Neural progenitor cell (in vitro differentiated cells): Measurements from ENCODE around the gene MYO1D. TPM values are rescaled to one million over a fixed set of nuclear protein-coding genes. Genes with fewer than 3 reads are reported as not detected.

Experiments used
- DNase-seq: peaks from one replicate; pipeline ENCODE4 v3.0.0-alpha.2; 2016; ENCODE audit warnings: low spot score
- H2AFZ ChIP-seq: fragments of 200-600 bp; sonication (generic); replicated peaks from 2 replicates; pipeline ENCODE4 v1.6.1; 2016; ENCODE audit warnings: antibody characterized with exemption
- H3F3A ChIP-seq: fragments of 200-600 bp; sonication (generic); 2 replicates; pipeline ENCODE4 v1.6.1; 2016; ENCODE audit warnings: antibody characterized with exemption, low read depth
- H3K27ac ChIP-seq: fragments of 200-600 bp; sonication (generic); 2 replicates; pipeline ENCODE4 v1.5.1; 2016; ENCODE audit warnings: mild to moderate bottlenecking
- H3K27me3 ChIP-seq: fragments of 200-600 bp; sonication (generic); 2 replicates; pipeline ENCODE4 v1.6.1; 2016; ENCODE audit warnings: mild to moderate bottlenecking, moderate library complexity
- H3K36me3 ChIP-seq: fragments of 200-600 bp; sonication (generic); 2 replicates; pipeline ENCODE4 v1.5.1; 2016
- H3K4me1 ChIP-seq: fragments of 200-600 bp; sonication (generic); 2 replicates; pipeline ENCODE4 v1.6.1; 2016; ENCODE audit warnings: mixed run types
- H3K4me2 ChIP-seq: fragments of 200-600 bp; sonication (generic); 2 replicates; pipeline ENCODE4 v1.6.1; 2016
- H3K4me3 ChIP-seq: fragments of 200-600 bp; sonication (generic); 2 replicates; pipeline ENCODE4 v1.5.1; 2016
- H3K79me2 ChIP-seq: fragments of 200-600 bp; sonication (generic); 2 replicates; pipeline ENCODE4 v1.6.1; 2016; ENCODE audit warnings: low read depth
- H3K9ac ChIP-seq: fragments of 200-600 bp; sonication (generic); 2 replicates; pipeline ENCODE4 v1.6.1; 2016
- H3K9me3 ChIP-seq: fragments of 200-600 bp; sonication (generic); 2 replicates; pipeline ENCODE4 v1.5.1; 2016; ENCODE audit warnings: low read depth
- H4K20me1 ChIP-seq: fragments of 200-600 bp; sonication (generic); 2 replicates; pipeline ENCODE4 v1.6.1; 2016; ENCODE audit warnings: low read depth
- H3K27ac Mint-ChIP-seq: 3 replicates; pipeline ENCODE4 v1.8.0; 2021; ENCODE audit warnings: mixed read lengths
- H3K27me3 Mint-ChIP-seq: 2 replicates; pipeline ENCODE4 v1.8.0; 2022; ENCODE audit warnings: low read depth, mild to moderate bottlenecking, inconsistent platforms, moderate library complexity, mixed read lengths; ENCODE audit not compliant: insufficient read depth
- H3K36me3 Mint-ChIP-seq: 3 replicates; pipeline ENCODE4 v1.8.0; 2021; ENCODE audit warnings: mixed read lengths
- H3K4me1 Mint-ChIP-seq: 3 replicates; pipeline ENCODE4 v1.8.0; 2021; ENCODE audit warnings: mixed read lengths
- H3K4me3 Mint-ChIP-seq: 3 replicates; pipeline ENCODE4 v1.8.0; 2021; ENCODE audit warnings: mild to moderate bottlenecking, moderate library complexity, mixed read lengths
- H3K9me3 Mint-ChIP-seq: 3 replicates; pipeline ENCODE4 v1.8.0; 2020; ENCODE audit warnings: mixed read lengths
- CTCF ChIP-seq: fragments of 200-600 bp; sonication (generic); IDR thresholded peaks from 2 replicates; pipeline ENCODE4 v1.5.1; 2017; ENCODE audit warnings: antibody characterized with exemption, mild to moderate bottlenecking
- EZH2 ChIP-seq: fragments of 200-600 bp; sonication (generic); IDR thresholded peaks from 2 replicates; pipeline ENCODE4 v1.6.1; 2017; ENCODE audit warnings: antibody characterized with exemption, mild to moderate bottlenecking, moderate library complexity
- EZH2phosphoT487 ChIP-seq: fragments of 200-600 bp; sonication (generic); IDR thresholded peaks from 2 replicates; pipeline ENCODE4 v1.6.1; 2017; ENCODE audit warnings: antibody characterized with exemption
- total RNA-seq: library from RNA; depleted of rRNA; stranded (reverse); fragments of >200 nt; gene quantifications from 2 replicates; pipeline ENCODE4 v1.2.3, GENCODE V29; 2015; ENCODE audit warnings: low replicate concordance

The MYO1D gene
- total RNA-seq, 1 donor from 2014 or later: 6.2 TPM

GRCh38 chr17:32488177-32488542, 388.8 kb downstream of the MYO1D start:
- Histone ChIP-seq H3F3A (peaks cover 28% of the 10 kb centered on the region), H3K4me2 (peak overlapping the region; percentile 96), H2AFZ (no peak overlapping the region), H3K4me1 (peaks cover 47% of the 10 kb centered on the region), H3K79me2 (peaks cover 31% of the 10 kb centered on the region), H3K27me3 (no peaks in the 10 kb centered on the region), H4K20me1 (peaks cover 36% of the 10 kb centered on the region), H3K36me3 (no peaks in the 10 kb centered on the region), H3K4me3 (peak overlapping the region; percentile 94), H3K9ac (no peak overlapping the region), H3K9me3 (no peaks in the 10 kb centered on the region), H3K27ac (no peak overlapping the region)
- H3K27me3 Mint-ChIP-seq: peaks cover 5% of the 10 kb centered on the region
- no peaks in the 10 kb centered on the region for H3K9me3 Mint-ChIP-seq
- peak overlapping the region; percentile 89 for H3K4me3 Mint-ChIP-seq
- H3K36me3 Mint-ChIP-seq: peaks cover 18% of the 10 kb centered on the region
- TF ChIP-seq EZH2phosphoT487 (no peak), CTCF (no peak), EZH2 (no peak)
- no peak for DNase-seq
- H3K27ac Mint-ChIP-seq: no peak overlapping the region
- H3K4me1 Mint-ChIP-seq: peaks cover 81% of the 10 kb centered on the region

GRCh38 chr17:32487473-32488176, 389.3 kb downstream of the MYO1D start:
- DNase-seq: peak; percentile 69
- Histone ChIP-seq H3K27ac (no peak overlapping the region), H3K4me2 (peak overlapping the region; percentile 96), H3K9me3 (no peaks in the 10 kb centered on the region), H3K4me3 (peak overlapping the region; percentile 94), H3K27me3 (no peaks in the 10 kb centered on the region), H2AFZ (peak overlapping the region; percentile 74), H3K9ac (peak overlapping the region; percentile 54), H4K20me1 (peaks cover 41% of the 10 kb centered on the region), H3K79me2 (peaks cover 31% of the 10 kb centered on the region), H3K4me1 (peaks cover 51% of the 10 kb centered on the region), H3F3A (peaks cover 33% of the 10 kb centered on the region), H3K36me3 (no peaks in the 10 kb centered on the region)
- TF ChIP-seq EZH2 (no peak), EZH2phosphoT487 (no peak), CTCF (no peak)
- H3K27ac Mint-ChIP-seq: no peak overlapping the region
- H3K27me3 Mint-ChIP-seq: peaks cover 5% of the 10 kb centered on the region
- H3K4me1 Mint-ChIP-seq: peaks cover 80% of the 10 kb centered on the region
- peak overlapping the region; percentile 89 for H3K4me3 Mint-ChIP-seq
- H3K36me3 Mint-ChIP-seq: peaks cover 18% of the 10 kb centered on the region
- H3K9me3 Mint-ChIP-seq: no peaks in the 10 kb centered on the region

- H3K4me1 Mint-ChIP-seq: peaks cover 78% of the 10 kb centered on the region
- no peaks in the 10 kb centered on the region for H3K9me3 Mint-ChIP-seq
- H3K27me3 Mint-ChIP-seq: peaks cover 5% of the 10 kb centered on the region
- Histone ChIP-seq H4K20me1 (peaks cover 45% of the 10 kb centered on the region), H3K9me3 (no peaks in the 10 kb centered on the region), H3K27me3 (no peaks in the 10 kb centered on the region), H3K4me2 (peak within 1 kb of the TSS; percentile 96), H3K4me3 (peak within 1 kb of the TSS; percentile 94), H3K27ac (no peak within 1 kb of the TSS), H3K4me1 (peaks cover 54% of the 10 kb centered on the region), H2AFZ (peak within 1 kb of the TSS; percentile 79), H3K9ac (peak within 1 kb of the TSS; percentile 54), H3K36me3 (no peaks in the 10 kb centered on the region), H3F3A (peaks cover 39% of the 10 kb centered on the region), H3K79me2 (peaks cover 31% of the 10 kb centered on the region)
- peak; percentile 94 for DNase-seq
- H3K27ac Mint-ChIP-seq: peak within 1 kb of the TSS; percentile 53
- TF ChIP-seq CTCF (no peak), EZH2phosphoT487 (no peak), EZH2 (no peak)
- peak within 1 kb of the TSS; percentile 89 for H3K4me3 Mint-ChIP-seq
- H3K36me3 Mint-ChIP-seq: peaks cover 19% of the 10 kb centered on the region
Observed at GRCh38 chr17:32486701-32487472, 390.0 kb downstream of the MYO1D start, which contains the start of gene CDK5R1. Gene CDK5R1, plus strand, starts transcription at chr17:32486993. Its CDS starts 628 bp downstream, at chr17:32487621.
